Mesendoderm (in vitro differentiated cells): Measurements from ENCODE around the gene GALNT1.

Experiments used
- DNase-seq: peaks from one replicate; pipeline ENCODE4 v3.0.0; 2013
- H2AK5ac ChIP-seq: 2 replicates; pipeline ENCODE4 v1.6.1; 2013; ENCODE audit warnings: low read length, inconsistent platforms
- H2BK120ac ChIP-seq: 2 replicates; pipeline ENCODE4 v1.6.1; 2013; ENCODE audit warnings: low read depth, mild to moderate bottlenecking, low read length, moderate library complexity, mixed read lengths
- H2BK15ac ChIP-seq: replicated peaks from 2 replicates; pipeline ENCODE4 v1.6.1; 2013; ENCODE audit warnings: low read depth, mild to moderate bottlenecking, moderate library complexity
- H2BK5ac ChIP-seq: 2 replicates; pipeline ENCODE4 v1.6.1; 2013; ENCODE audit warnings: low read length, inconsistent platforms
- H3K18ac ChIP-seq: 2 replicates; pipeline ENCODE4 v1.6.1; 2013; ENCODE audit warnings: mild to moderate bottlenecking, low read length, mixed read lengths
- H3K23ac ChIP-seq: one replicate; pipeline ENCODE4 v1.6.1; 2013; ENCODE audit warnings: low read length
- H3K27ac ChIP-seq: 2 replicates; pipeline ENCODE4 v1.5.1; 2013; ENCODE audit warnings: low read depth, mild to moderate bottlenecking, inconsistent platforms, low read length, moderate library complexity
- H3K27me3 ChIP-seq: 2 replicates; pipeline ENCODE4 v1.6.1; 2013; ENCODE audit warnings: low read length, control low read depth, mild to moderate bottlenecking, inconsistent platforms; ENCODE audit not compliant: insufficient read depth, poor library complexity
- H3K36me3 ChIP-seq: 2 replicates; pipeline ENCODE4 v1.6.1; 2013; ENCODE audit warnings: low read length, inconsistent platforms; ENCODE audit not compliant: control insufficient read depth, insufficient read depth
- H3K4ac ChIP-seq: one replicate; pipeline ENCODE4 v1.6.1; 2013; ENCODE audit warnings: low read depth, mild to moderate bottlenecking, low read length, moderate library complexity
- H3K4me1 ChIP-seq: 2 replicates; pipeline ENCODE4 v1.6.1; 2013; ENCODE audit warnings: low read depth, low read length, inconsistent platforms; ENCODE audit not compliant: control insufficient read depth
- H3K4me2 ChIP-seq: 2 replicates; pipeline ENCODE4 v1.6.1; 2013; ENCODE audit warnings: low read length
- H3K4me3 ChIP-seq: 2 replicates; pipeline ENCODE4 v1.5.1; 2013; ENCODE audit warnings: mild to moderate bottlenecking, low read length
- H3K56ac ChIP-seq: one replicate; pipeline ENCODE4 v1.6.1; 2013; ENCODE audit warnings: low read length
- H3K79me1 ChIP-seq: 2 replicates; pipeline ENCODE4 v1.6.1; 2013; ENCODE audit warnings: low read length, inconsistent platforms
- H3K79me2 ChIP-seq: 2 replicates; pipeline ENCODE4 v1.6.1; 2013; ENCODE audit warnings: mild to moderate bottlenecking, low read length; ENCODE audit not compliant: control insufficient read depth, insufficient read depth
- H3K9ac ChIP-seq: 2 replicates; pipeline ENCODE4 v1.6.1; 2013; ENCODE audit warnings: low read length, inconsistent platforms
- H4K5ac ChIP-seq: one replicate; pipeline ENCODE4 v1.6.1; 2013; ENCODE audit warnings: low read length
- H4K8ac ChIP-seq: one replicate; pipeline ENCODE4 v1.6.1; 2013; ENCODE audit warnings: low read depth, mild to moderate bottlenecking, control low read depth, low read length, moderate library complexity
- WGBS: extraction: QIAGEN DNeasy Blood & Tissue Kit; methylation state at CpG from one replicate; pipeline ENCODE4 v1.1.7; 2013; ENCODE audit warnings: low lambda C conversion rate, missing lambda C conversion rate; ENCODE audit not compliant: insufficient coverage; ENCODE audit errors: extremely low coverage; 5-methylcytosine and 5-hydroxymethylcytosine counted together

GALNT1 gene

GRCh38 chr18:35592298-35592697 lies 10.8 kb downstream of the GALNT1 start:
- H3K18ac ChIP-seq: no peak overlapping the region
- H3K23ac ChIP-seq: no peak overlapping the region
- H4K5ac ChIP-seq: no peak overlapping the region
- H3K36me3 ChIP-seq: no peaks in the 10 kb centered on the region
- no peak overlapping the region for H4K8ac ChIP-seq
- no peak overlapping the region for H2BK15ac ChIP-seq
- H3K4ac ChIP-seq: no peak overlapping the region
- H3K4me2 ChIP-seq: no peak overlapping the region
- H3K79me1 ChIP-seq: peaks cover 25% of the 10 kb centered on the region
- no peak for DNase-seq
- peaks cover 49% of the 10 kb centered on the region for H3K79me2 ChIP-seq
- no peak overlapping the region for H3K56ac ChIP-seq
- no peaks in the 10 kb centered on the region for H3K27me3 ChIP-seq
- no peak overlapping the region for H3K27ac ChIP-seq
- H3K4me1 ChIP-seq: peaks cover 8% of the 10 kb centered on the region
- no peak overlapping the region for H2BK5ac ChIP-seq
- H2AK5ac ChIP-seq: no peak overlapping the region
- H3K9ac ChIP-seq: no peak overlapping the region
- H2BK120ac ChIP-seq: no peak overlapping the region
- no peak overlapping the region for H3K4me3 ChIP-seq

- no peak overlapping the region for H3K18ac ChIP-seq
- H3K36me3 ChIP-seq: no peaks in the 10 kb centered on the region
- H3K27ac ChIP-seq: no peak overlapping the region
- no peaks in the 10 kb centered on the region for H3K27me3 ChIP-seq
- no peak overlapping the region for H3K4me2 ChIP-seq
- H2BK5ac ChIP-seq: no peak overlapping the region
- no peak overlapping the region for H3K4ac ChIP-seq
- DNase-seq: no peak
- H2AK5ac ChIP-seq: no peak overlapping the region
- no peak overlapping the region for H2BK120ac ChIP-seq
- no peak overlapping the region for H3K9ac ChIP-seq
- H3K79me2 ChIP-seq: peaks cover 44% of the 10 kb centered on the region
- H3K4me3 ChIP-seq: no peak overlapping the region
- H4K5ac ChIP-seq: no peak overlapping the region
- H3K56ac ChIP-seq: no peak overlapping the region
- no peak overlapping the region for H4K8ac ChIP-seq
- no peak overlapping the region for H3K23ac ChIP-seq
- no peak overlapping the region for H2BK15ac ChIP-seq
- WGBS: no CpG with 5 or more reads among the region's 4 CpGs
- peaks cover 25% of the 10 kb centered on the region for H3K79me1 ChIP-seq
- peaks cover 8% of the 10 kb centered on the region for H3K4me1 ChIP-seq
Measured at GRCh38 chr18:35593859-35594258, 12.3 kb downstream of the GALNT1 start.

GRCh38 chr18:35597758-35598157 lies 16.2 kb downstream of the GALNT1 start:
- Histone ChIP-seq H3K36me3 (no peaks in the 10 kb centered on the region), H4K5ac (no peak overlapping the region), H3K18ac (no peak overlapping the region), H4K8ac (no peak overlapping the region), H2AK5ac (no peak overlapping the region), H2BK15ac (no peak overlapping the region), H3K27ac (no peak overlapping the region), H3K56ac (no peak overlapping the region), H3K79me2 (peaks cover 30% of the 10 kb centered on the region), H3K4ac (no peak overlapping the region), H3K27me3 (no peaks in the 10 kb centered on the region), H3K79me1 (peaks cover 17% of the 10 kb centered on the region), H3K23ac (no peak overlapping the region), H2BK5ac (no peak overlapping the region), H3K4me3 (no peak overlapping the region), H2BK120ac (no peak overlapping the region), H3K9ac (no peak overlapping the region), H3K4me1 (peaks cover 4% of the 10 kb centered on the region), H3K4me2 (no peak overlapping the region)
- no peak for DNase-seq
- no CpG with 5 or more reads among the region's 4 CpGs for WGBS

- Histone ChIP-seq H4K8ac (no peak overlapping the region), H4K5ac (no peak overlapping the region), H2BK15ac (no peak overlapping the region), H3K4me3 (no peak overlapping the region), H2AK5ac (no peak overlapping the region), H3K79me1 (peaks cover 17% of the 10 kb centered on the region), H3K56ac (no peak overlapping the region), H3K27me3 (no peaks in the 10 kb centered on the region), H3K9ac (no peak overlapping the region), H3K36me3 (no peaks in the 10 kb centered on the region), H3K23ac (no peak overlapping the region), H2BK120ac (no peak overlapping the region), H3K79me2 (peaks cover 34% of the 10 kb centered on the region), H3K4ac (no peak overlapping the region), H2BK5ac (no peak overlapping the region), H3K4me2 (no peak overlapping the region), H3K18ac (no peak overlapping the region), H3K4me1 (peaks cover 2% of the 10 kb centered on the region), H3K27ac (no peak overlapping the region)
- DNase-seq: no peak
- WGBS: no CpG with 5 or more reads among the region's 4 CpGs
Measured at GRCh38 chr18:35602193-35602820, 20.8 kb downstream of the GALNT1 start.

- Histone ChIP-seq H3K27me3 (no peaks in the 10 kb centered on the region), H3K56ac (no peak overlapping the region), H2BK15ac (no peak overlapping the region), H2BK120ac (no peak overlapping the region), H3K4ac (no peak overlapping the region), H3K23ac (no peak overlapping the region), H3K79me2 (peaks cover 37% of the 10 kb centered on the region), H4K8ac (no peak overlapping the region), H3K36me3 (no peaks in the 10 kb centered on the region), H3K9ac (no peak overlapping the region), H3K4me3 (no peak overlapping the region), H3K4me2 (no peak overlapping the region), H3K79me1 (peaks cover 17% of the 10 kb centered on the region), H2AK5ac (no peak overlapping the region), H4K5ac (no peak overlapping the region), H2BK5ac (no peak overlapping the region), H3K4me1 (peaks cover 2% of the 10 kb centered on the region), H3K27ac (no peak overlapping the region), H3K18ac (no peak overlapping the region)
- DNase-seq: no peak
Measured at GRCh38 chr18:35603008-35603407, 21.5 kb downstream of the GALNT1 start.

GRCh38 chr18:35603528-35603927 lies 22.0 kb downstream of the GALNT1 start:
- H3K9ac ChIP-seq: no peak overlapping the region
- H3K4ac ChIP-seq: no peak overlapping the region
- no peak overlapping the region for H2BK15ac ChIP-seq
- H3K27me3 ChIP-seq: no peaks in the 10 kb centered on the region
- no peak overlapping the region for H3K27ac ChIP-seq
- H4K5ac ChIP-seq: no peak overlapping the region
- peaks cover 37% of the 10 kb centered on the region for H3K79me2 ChIP-seq
- no peak overlapping the region for H3K18ac ChIP-seq
- no peak overlapping the region for H3K56ac ChIP-seq
- no peak overlapping the region for H3K23ac ChIP-seq
- WGBS: no CpG with 5 or more reads among the region's 3 CpGs
- H3K4me1 ChIP-seq: peaks cover 2% of the 10 kb centered on the region
- no peak for DNase-seq
- no peaks in the 10 kb centered on the region for H3K36me3 ChIP-seq
- H2BK5ac ChIP-seq: no peak overlapping the region
- H3K4me3 ChIP-seq: no peak overlapping the region
- peaks cover 17% of the 10 kb centered on the region for H3K79me1 ChIP-seq
- no peak overlapping the region for H2AK5ac ChIP-seq
- no peak overlapping the region for H2BK120ac ChIP-seq
- H4K8ac ChIP-seq: no peak overlapping the region
- H3K4me2 ChIP-seq: no peak overlapping the region
